ENCODE results near the gene MTHFD2. TPM values are rescaled to one million over a fixed set of nuclear protein-coding genes. Genes with fewer than 3 reads are reported as not detected.
A peak's percentile ranks its signal among the peaks of the same experiment; 100 is the strongest.

Gene MTHFD2
- total RNA-seq, 1 experiment from 2014 or later, result 118 TPM

- ATAC-seq, result peak; percentile 90
- CTCF ChIA-PET, result interaction anchor here (1.3 kb wide), 1 partner anchor 68 kb away, joined by 10 read pairs; no protein-coding TSS in a partner anchor
- peak overlapping the region; percentile 23; the same call in 1 of the 2 replicates for H2AFZ ChIP-seq (ENCODE audit: low read length)
Measured at GRCh38 chr2:74267068-74267467, 68.7 kb downstream of the MTHFD2 start.

More at GRCh38 chr2:74267068-74267467, 68.7 kb downstream of the MTHFD2 start:
- no peak overlapping the region for H3K27ac ChIP-seq (ENCODE audit: low read length)
- H3K9ac ChIP-seq (ENCODE audit: low read length), result no peak overlapping the region
- H4K20me1 ChIP-seq (ENCODE audit: low read length), result no peaks in the 10 kb centered on the region
- H3K4me3 ChIP-seq (ENCODE audit: low read length), result no peak overlapping the region
- TF ChIP-seq CTCF (conservative IDR thresholded peaks at IDR 0.05; ENCODE audit: low read depth, low read length), result peak; percentile 71
- no peak for TF ChIP-seq EZH2phosphoT487 (IDR thresholded peaks at IDR 0.05; ENCODE audit: borderline replicate concordance, low read length)
- POLR2A ChIA-PET (ENCODE audit: unreplicated experiment), result no interaction called here
- H3K9me2 ChIP-seq (replicated peaks; ENCODE audit: low read length), result no peaks in the 10 kb centered on the region
- peaks cover 11% of the 10 kb centered on the region for H3K4me1 ChIP-seq (ENCODE audit: insufficient read depth, low read length)
- no peaks in the 10 kb centered on the region for H3F3A ChIP-seq (ENCODE audit: low read length, unreplicated experiment)
- peak overlapping the region; percentile 56 for H3K4me2 ChIP-seq (ENCODE audit: low read length)
- peak; percentile 76 for DNase-seq
- H3K36me3 ChIP-seq (ENCODE audit: low read depth, low read length), result no peaks in the 10 kb centered on the region
- H3K27me3 ChIP-seq (ENCODE audit: low read length), result no peaks in the 10 kb centered on the region
- H3K9me3 ChIP-seq (ENCODE audit: low read length), result no peaks in the 10 kb centered on the region
- no peaks in the 10 kb centered on the region for H3K79me2 ChIP-seq (ENCODE audit: low read length)
- intact Hi-C loops (cut with micrococcal nuclease), result loop anchor here (1.0 to 5.0 kb wide), 3 partner anchors 50 to 116 kb away; no protein-coding TSS in a partner anchor
- no TSS peak for BruUV-seq (replicated peaks)

Other genes starting within 250 kb of the MTHFD2 start
- gene TET3, start 213.7 kb upstream of the MTHFD2 start, total RNA-seq (2014; rRNA removed), result 6.1 and 10.1 TPM in 2 replicates
- 60.9 and 104 TPM in 2 replicates for gene BOLA3, start 50.7 kb upstream of the MTHFD2 start, total RNA-seq (2014; rRNA removed)
- gene MOB1A, start 19.7 kb upstream of the MTHFD2 start, total RNA-seq (2014; rRNA removed), result 51.6 and 69.8 TPM in 2 replicates
- 0.40 and 2.4 TPM in 2 replicates for gene SLC4A5, start 144.8 kb downstream of the MTHFD2 start, total RNA-seq (2014; rRNA removed)
- gene DCTN1, start 181.7 kb downstream of the MTHFD2 start, total RNA-seq (2014; rRNA removed), result 67.8 and 91.0 TPM in 2 replicates
- gene C2orf81, start 223.0 kb downstream of the MTHFD2 start, total RNA-seq (2014; rRNA removed), result 1.6 and 2.4 TPM in 2 replicates
- gene WDR54, start 223.1 kb downstream of the MTHFD2 start, total RNA-seq (2014; rRNA removed), result 38.8 and 41.0 TPM in 2 replicates
- 90.5 and 138 TPM in 2 replicates for gene RTKN, start 243.3 kb downstream of the MTHFD2 start, total RNA-seq (2014; rRNA removed)

Data from PC-3 (cell line).